Stomach (tissue), 4 donors: Measurements from ENCODE around the gene FUT8.

Source experiments
- EP300 ChIP-seq: sonication (generic); formaldehyde crosslinking; IDR thresholded peaks from one replicate; pipeline ENCODE4 v1.6.1; 2017; ENCODE audit warnings: antibody characterized with exemption
- POLR2A ChIP-seq, 4 donors: fragments of 450-650 bp; IDR thresholded peaks; one replicate each; pipeline ENCODE4 v1.6.1; 2016; ENCODE audit warnings: antibody characterized with exemption in 4 of 4, control low read depth in 2 of 4, mild to moderate bottlenecking in 1 of 4, moderate library complexity in 1 of 4
- TF ChIP-seq, protein P1 (sequence below), 7 experiments: fragments of 450-650 bp in 4 of 7; fragments of 200-600 bp in 3 of 7; sonication (generic) in 3 of 7; IDR thresholded peaks; one replicate each; pipeline ENCODE4 v1.5.1; 2016 to 2019; ENCODE audit warnings: antibody characterized with exemption in 7 of 7, control low read depth in 2 of 7, mild to moderate bottlenecking in 1 of 7

- TF ChIP-seq POLR2A (IDR thresholded peaks at IDR 0.05) (no peak), EP300 (no peak)
- TF ChIP-seq, protein P1, sequence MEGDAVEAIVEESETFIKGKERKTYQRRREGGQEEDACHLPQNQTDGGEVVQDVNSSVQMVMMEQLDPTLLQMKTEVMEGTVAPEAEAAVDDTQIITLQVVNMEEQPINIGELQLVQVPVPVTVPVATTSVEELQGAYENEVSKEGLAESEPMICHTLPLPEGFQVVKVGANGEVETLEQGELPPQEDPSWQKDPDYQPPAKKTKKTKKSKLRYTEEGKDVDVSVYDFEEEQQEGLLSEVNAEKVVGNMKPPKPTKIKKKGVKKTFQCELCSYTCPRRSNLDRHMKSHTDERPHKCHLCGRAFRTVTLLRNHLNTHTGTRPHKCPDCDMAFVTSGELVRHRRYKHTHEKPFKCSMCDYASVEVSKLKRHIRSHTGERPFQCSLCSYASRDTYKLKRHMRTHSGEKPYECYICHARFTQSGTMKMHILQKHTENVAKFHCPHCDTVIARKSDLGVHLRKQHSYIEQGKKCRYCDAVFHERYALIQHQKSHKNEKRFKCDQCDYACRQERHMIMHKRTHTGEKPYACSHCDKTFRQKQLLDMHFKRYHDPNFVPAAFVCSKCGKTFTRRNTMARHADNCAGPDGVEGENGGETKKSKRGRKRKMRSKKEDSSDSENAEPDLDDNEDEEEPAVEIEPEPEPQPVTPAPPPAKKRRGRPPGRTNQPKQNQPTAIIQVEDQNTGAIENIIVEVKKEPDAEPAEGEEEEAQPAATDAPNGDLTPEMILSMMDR (IDR thresholded peaks at IDR 0.05) = no peak
Observed at GRCh38 chr14:65689070-65689469, 276.5 kb downstream of the FUT8 start.
